Suppressor macrophage treated with lipopolysaccharide for 4 hours (primary cell): ENCODE measurements around the gene REC8.

Experiments
- DNase-seq: peaks from one replicate; pipeline ENCODE4 v3.0.0-alpha.2; 2020

REC8 gene

GRCh38 chr14:24139272-24139934, 32.5 kb upstream of the REC8 start:
- no peak for DNase-seq

- peak; percentile 100 for DNase-seq
Observed at GRCh38 chr14:24141097-24141880, 30.6 kb upstream of the REC8 start, which contains the start of gene EMC9. TSS of gene EMC9 (minus strand) at chr14:24141591. CDS start at chr14:24141304, 287 bp downstream.

DNA sequence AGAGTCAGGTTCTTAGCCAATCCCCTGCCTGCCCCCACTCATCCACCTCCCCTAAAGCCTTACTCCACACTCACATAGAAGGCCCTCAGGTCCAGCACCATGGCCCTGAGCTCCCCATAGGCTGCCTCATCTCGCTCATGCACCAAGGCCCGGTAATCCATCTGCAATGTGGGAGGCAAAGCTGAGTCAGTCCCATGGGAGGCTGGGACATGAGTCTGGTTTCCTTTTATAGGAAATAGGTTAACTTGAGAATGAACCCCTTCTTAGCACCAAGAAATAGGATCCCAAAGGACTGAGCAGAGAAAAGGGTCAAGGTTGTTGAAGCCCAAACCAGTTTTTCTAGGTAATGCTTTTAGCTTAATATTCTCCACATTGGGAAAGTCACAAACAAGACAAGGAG, 28.4 kb upstream of the REC8 start:
- DNase-seq = no peak

GRCh38 chr14:24144451-24144850, 27.4 kb upstream of the REC8 start:
- no peak for DNase-seq

DNA sequence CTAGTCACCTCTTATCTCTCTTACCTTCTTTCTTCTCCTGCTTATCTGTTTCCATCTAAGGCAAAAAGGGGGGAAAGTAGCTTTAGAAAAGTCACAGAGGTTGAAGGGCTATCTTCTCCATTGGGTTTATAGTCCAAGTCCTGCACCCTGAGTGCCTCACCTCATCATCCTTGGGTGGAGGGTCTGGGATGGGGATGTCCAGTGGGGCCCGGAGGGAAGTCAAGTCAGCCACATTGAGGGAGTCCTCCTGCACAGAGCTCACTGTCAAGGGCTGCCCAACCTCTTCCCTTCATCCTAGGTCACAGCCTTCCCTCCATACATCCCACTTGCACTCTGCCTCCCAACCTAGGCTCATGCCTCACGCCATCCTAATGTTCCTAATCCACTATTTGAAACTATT, 26.7 kb upstream of the REC8 start:
- no peak for DNase-seq

GRCh38 chr14:24145690-24146452, 26.0 kb upstream of the REC8 start:
- DNase-seq = peak; percentile 82

- peak; percentile 99 for DNase-seq
Observed at GRCh38 chr14:24146453-24146977, 25.4 kb upstream of the REC8 start, which contains the start of gene PSME2. TSS of gene PSME2 (minus strand) at chr14:24146610. CDS start at chr14:24146581, 29 bp downstream.

- peak; percentile 99 for DNase-seq
Observed at GRCh38 chr14:24146978-24147760, 24.7 kb upstream of the REC8 start, which contains the start of gene RNF31. TSS of gene RNF31 (plus strand) at chr14:24147498. CDS start at chr14:24147699, 201 bp downstream.

DNA sequence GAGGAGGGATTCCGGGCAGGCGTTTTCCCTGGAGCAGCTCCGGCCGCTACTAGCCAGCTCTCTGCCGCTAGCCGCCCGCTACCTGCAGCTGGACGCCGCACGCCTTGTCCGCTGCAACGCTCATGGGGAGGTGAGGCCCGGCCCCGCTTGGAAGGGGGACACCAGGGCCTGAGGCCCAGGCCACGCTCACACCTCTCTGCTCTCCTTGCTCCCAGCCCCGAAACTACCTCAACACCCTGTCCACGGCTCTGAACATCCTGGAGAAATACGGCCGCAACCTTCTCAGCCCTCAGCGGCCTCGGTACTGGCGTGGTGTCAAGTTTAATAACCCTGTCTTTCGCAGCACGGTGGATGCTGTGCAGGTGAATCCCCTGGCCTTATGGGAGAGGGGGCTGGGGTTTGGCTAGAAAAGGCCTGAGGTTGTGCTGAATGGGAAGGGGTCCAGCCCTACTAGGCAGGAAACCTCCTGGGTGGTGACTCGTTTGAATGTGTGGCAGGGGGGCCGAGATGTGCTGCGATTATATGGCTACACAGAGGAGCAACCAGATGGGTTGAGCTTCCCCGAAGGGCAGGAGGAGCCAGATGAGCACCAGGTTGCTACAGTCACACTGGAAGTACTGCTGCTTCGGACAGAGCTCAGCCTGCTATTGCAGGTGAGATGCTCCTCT, 24.0 kb upstream of the REC8 start:
- no peak for DNase-seq

DNA sequence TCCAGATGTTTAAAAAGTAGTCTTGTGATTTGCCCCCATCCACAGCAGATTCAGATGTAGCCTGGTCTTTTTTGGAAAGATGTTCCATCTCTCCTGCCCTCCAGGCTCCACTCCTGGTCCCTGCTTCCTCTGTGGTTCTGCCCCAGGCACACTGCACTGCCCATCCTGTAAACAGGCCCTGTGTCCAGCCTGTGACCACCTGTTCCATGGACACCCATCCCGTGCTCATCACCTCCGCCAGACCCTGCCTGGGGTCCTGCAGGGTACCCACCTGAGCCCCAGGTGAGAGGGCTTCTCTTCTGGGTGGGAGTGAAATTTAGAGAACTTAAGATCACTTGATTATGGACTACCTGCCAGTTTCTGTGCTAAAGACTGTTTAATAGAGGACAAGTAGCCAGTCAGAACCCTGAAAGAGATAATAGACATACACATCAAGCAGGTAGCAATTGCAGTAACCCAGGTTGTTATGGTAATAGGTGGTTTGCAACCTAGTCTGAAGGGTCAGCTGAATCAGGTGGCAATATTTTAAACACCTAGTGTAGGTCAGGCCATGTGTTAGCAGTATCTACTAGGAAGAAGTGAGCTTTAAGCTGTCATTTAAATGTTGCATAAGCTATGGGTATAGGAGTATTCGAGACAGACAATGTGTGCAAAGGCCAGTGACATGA, 22.4 kb upstream of the REC8 start:
- DNase-seq = no peak

GRCh38 chr14:24150061-24150460, 21.8 kb upstream of the REC8 start:
- DNase-seq = no peak

GRCh38 chr14:24150567-24150966, 21.3 kb upstream of the REC8 start:
- DNase-seq = no peak

GRCh38 chr14:24150993-24151392, 20.9 kb upstream of the REC8 start:
- DNase-seq = no peak

DNA sequence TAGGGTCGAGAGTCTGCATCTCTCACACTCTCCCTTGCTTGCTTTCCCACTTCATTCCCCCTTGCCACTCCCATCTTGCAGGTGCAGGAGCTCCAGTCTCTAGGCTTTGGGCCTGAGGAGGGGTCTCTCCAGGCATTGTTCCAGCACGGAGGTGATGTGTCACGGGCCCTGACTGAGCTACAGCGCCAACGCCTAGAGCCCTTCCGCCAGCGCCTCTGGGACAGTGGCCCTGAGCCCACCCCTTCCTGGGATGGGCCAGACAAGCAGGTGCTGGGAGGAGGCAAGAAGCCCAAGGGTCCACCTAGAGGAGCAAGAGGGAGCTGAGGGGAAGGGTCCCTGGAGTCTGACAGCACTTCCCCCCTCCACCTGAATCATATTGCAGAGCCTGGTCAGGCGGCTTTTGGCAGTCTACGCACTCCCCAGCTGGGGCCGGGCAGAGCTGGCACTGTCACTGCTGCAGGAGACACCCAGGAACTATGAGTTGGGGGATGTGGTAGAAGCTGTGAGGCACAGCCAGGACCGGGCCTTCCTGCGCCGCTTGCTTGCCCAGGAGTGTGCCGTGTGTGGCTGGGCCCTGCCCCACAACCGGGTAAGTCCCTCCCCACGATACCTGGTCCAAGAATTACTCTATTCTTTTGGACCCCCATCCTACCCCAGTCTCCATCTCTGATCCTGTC, 20.3 kb upstream of the REC8 start:
- DNase-seq = no peak

- no peak for DNase-seq
Observed at GRCh38 chr14:24155100-24155499, 16.8 kb upstream of the REC8 start.

GRCh38 chr14:24156840-24157239, 15.0 kb upstream of the REC8 start:
- DNase-seq = no peak

DNA sequence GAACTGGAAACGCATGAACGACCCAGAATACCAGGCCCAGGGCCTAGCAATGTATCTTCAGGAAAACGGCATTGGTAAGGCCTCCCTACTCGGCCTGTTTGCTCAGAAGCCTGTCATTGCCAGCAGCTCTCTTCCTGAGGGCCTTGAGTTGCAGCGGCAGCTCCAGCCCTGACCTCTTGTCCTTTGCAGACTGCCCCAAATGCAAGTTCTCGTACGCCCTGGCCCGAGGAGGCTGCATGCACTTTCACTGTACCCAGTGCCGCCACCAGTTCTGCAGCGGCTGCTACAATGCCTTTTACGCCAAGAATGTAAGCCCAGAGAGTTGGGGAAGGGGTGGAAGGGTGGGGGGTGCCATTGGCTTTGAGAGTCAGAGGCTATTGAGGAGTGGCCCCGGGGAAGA, 14.5 kb upstream of the REC8 start:
- no peak for DNase-seq

- DNase-seq = no peak
Observed at GRCh38 chr14:24159777-24160498, 11.9 kb upstream of the REC8 start.

- no peak for DNase-seq
Observed at GRCh38 chr14:24160499-24160849, 11.4 kb upstream of the REC8 start.
